GM19455 (cell line): ENCODE results near the gene TMEM236.

ENCODE experiments used
- ATAC-seq: cut with Tn5 transposase; IDR thresholded peaks from one replicate; pipeline ENCODE4 v1.9.1; 2021; ENCODE audit not compliant: unreplicated experiment

Gene TMEM236

GRCh38 chr10:17740668-17741067, 11.3 kb upstream of the TMEM236 start:
- ATAC-seq: no peak

DNA sequence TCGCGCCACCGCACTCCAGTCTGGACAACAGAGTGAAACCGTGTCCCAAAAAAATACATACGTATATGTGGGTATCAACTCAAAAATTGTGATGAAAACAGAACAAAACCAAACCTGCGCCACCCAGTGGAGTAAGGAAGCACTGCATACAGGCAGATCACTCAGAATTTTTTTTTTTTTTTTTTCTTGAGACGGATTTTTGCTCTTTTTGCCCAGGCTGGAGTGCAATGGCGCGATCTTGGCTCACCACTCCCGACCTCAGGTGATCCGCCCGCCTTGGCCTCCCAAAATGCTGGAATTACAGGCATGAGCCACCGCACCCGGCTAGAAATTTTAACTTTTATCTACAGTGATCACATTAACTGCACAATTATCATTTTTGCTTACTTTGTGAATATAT, 9.1 kb upstream of the TMEM236 start:
- no peak for ATAC-seq

- ATAC-seq: no peak
These were observed 8.6 kb upstream of the TMEM236 start for GRCh38 chr10:17743437-17743836.

DNA sequence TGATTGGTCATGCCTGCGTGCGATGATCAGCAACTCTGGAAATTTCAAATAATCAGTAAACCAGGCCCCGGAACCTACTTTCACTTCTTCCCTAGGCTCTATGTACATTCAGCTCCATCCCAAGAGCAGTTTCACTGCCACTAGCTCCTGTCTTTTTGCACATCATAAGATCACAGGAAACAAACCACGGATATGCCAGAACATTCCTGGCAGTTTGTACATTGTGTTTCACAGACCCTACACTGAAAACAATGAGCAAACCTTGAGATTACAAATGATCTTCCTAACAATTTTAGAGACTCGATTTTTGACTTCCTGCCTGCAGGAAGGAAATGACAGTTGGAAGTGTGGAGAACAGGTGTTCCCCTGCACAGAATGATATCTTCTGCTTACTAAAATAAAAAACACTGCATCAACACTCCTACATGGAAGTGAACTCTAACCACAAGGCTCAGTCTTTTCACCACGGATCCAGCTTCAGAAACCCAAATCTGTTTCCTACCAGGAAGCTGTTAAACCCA, 7.6 kb upstream of the TMEM236 start:
- no peak for ATAC-seq

DNA sequence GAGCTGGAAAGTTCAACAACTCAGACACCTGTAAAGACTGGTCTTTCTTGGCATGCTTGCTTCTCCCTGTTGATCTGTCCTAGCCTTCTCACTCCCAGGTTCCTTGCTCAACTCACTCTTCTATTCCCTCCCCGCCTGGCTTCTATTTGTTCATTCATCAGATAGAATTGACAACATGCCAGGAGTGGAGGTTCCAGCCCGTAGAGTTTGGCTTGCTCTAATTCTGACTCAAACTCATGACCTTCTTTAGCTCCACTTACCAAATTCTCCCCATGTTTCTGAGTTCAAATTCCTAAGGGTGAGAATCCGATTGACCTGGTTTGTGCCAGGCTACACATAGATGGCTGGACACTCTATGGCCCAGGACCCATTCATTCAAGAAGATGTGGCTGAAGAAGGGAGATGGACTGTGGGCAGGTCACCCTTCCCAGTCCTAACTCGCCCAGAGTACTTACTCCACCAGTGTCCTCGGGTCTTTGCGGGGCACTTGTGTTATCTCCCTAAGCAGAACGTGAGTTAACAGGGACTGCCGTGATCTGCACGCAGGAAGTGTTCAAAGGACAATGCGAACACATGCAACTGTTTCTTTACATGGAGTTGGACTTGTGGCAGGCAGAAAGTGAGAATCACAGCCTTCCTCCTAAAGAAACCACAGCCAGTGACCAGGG, 4.0 kb upstream of the TMEM236 start:
- ATAC-seq: no peak

GRCh38 chr10:17749890-17750289, 2.1 kb upstream of the TMEM236 start:
- no peak for ATAC-seq

DNA sequence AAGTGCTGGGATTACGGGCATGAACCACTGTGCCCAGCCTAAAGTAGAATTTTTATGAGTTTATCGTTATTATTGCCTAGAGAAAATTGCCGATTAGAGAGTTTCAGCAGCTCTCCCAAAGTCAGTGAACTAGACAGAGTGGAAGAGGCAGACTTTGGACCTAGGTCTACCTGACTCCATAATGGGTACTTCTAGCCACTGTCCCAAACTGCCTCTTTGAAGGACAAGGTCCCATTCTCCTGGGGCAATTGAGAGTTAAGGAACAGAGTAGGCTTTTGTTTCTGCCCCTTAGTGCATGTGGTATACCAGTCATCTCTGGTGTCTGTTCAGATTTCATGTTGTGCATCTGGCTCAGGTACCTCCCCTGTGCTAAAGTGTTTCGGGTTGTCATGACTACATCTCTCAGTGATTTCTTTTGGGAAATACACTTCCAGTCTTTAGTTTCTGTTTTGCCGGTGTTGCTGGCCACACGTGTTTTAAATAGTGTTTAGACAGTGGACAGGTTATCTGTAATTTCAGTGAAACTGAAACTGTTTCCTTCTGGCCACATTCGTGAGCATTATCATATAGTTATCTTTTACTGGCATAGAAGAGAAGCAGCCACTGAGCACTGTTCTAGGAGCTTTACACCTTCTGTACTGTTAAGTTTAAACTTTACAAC, 4.7 kb downstream of the TMEM236 start:
- peak; percentile 83 for ATAC-seq

GRCh38 chr10:17758200-17758599, 6.2 kb downstream of the TMEM236 start:
- no peak for ATAC-seq

- no peak for ATAC-seq
These were observed 6.9 kb downstream of the TMEM236 start for GRCh38 chr10:17758896-17759295.

GRCh38 chr10:17764142-17764541, 12.1 kb downstream of the TMEM236 start:
- no peak for ATAC-seq

- no peak for ATAC-seq
These were observed 13.6 kb downstream of the TMEM236 start for GRCh38 chr10:17765602-17766001.

DNA sequence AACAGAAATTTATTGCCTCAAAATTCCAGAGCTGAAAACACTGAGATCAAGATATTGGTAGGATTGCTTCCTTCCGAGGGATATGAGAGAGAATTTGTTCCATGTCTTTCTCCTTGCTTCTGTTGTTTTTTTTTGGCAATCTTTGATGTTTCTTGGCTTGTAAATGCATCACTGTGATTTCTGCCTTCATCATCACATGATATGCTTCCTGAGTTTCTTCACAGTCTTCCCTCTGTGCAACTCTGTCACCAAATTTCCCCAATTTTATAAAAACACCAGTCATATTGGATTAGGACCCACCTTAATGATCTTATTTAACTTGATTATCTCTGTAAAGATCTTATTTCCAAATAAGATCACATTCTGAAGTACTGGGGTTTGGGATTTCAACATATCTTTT, 14.7 kb downstream of the TMEM236 start:
- ATAC-seq: no peak

- no peak for ATAC-seq
These were observed 16.5 kb downstream of the TMEM236 start for GRCh38 chr10:17768496-17768895.

DNA sequence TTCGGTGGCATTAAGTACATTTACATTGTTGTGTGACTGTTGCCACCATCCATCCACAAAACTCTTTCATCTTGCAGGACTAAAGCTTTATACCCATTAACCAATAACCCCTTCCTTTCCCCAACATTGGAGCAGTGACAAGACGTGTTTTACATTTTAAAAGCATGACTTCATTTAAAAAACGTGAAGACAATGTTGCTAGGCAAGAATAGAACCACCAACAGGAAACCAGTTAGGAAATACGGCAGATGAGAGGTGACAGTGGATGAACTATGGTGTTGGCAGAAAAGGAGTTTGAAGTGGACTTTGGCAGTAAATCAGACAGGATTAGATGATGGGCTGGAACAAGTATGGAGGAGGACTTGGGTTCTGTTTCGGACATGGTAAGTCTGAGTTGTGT, 17.0 kb downstream of the TMEM236 start:
- ATAC-seq: no peak

DNA sequence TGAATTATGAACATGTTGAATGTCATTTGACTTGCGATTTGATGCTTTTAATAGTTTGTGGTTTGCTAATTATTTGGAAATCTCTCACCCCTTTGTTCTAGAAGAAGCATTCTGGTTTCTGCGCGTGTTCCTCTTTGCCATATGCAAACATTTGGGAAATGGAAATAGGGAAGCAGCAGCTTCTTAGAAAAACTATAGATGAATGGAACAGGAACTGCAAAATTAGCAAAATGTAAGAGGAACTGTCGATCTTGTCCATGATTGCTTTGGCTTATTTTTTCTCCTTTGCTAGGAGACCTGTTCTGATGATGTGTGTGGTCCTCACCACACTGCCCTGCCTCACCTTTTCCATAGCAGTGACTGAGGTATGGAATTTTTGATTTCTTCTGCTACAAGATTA, 19.0 kb downstream of the TMEM236 start:
- no peak for ATAC-seq

DNA sequence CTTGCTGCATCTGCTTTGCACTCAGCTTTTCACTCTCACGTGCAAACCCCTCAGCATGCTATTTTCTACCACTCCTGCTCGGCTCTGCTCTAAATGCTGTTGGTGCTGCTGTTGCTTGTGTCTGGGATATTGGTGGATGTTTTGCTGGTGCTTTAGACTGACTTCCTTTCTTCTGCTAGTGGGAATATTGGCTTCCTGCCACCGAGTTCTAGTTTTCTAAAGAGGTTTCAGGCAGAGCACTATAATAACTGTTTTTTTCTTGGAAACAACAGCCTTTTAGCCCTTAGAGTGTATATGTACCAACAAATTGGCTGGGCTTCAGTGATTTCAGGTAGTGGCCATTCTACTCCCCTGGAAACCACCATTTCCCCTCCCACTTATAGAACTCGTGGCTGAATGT, 27.8 kb downstream of the TMEM236 start:
- ATAC-seq: no peak

DNA sequence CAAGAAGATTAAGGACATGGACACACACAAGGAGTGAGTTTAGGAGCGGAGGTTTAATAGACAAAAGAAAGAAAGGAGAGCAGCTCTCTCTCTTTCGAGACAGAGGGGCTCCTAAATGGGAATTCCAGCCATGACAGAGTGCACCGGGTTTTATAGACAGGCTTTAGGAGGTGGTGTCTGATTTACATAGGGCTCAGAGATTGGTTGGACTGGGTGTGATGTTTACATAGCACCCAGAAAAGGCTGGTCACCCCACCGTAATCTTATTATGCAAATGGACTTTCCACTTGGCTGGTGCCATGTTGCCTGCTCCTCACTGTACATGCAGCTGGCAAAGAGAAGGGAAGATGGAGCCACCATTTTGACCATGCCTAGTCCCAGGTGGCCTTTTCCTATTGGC, 28.7 kb downstream of the TMEM236 start:
- ATAC-seq: no peak

DNA sequence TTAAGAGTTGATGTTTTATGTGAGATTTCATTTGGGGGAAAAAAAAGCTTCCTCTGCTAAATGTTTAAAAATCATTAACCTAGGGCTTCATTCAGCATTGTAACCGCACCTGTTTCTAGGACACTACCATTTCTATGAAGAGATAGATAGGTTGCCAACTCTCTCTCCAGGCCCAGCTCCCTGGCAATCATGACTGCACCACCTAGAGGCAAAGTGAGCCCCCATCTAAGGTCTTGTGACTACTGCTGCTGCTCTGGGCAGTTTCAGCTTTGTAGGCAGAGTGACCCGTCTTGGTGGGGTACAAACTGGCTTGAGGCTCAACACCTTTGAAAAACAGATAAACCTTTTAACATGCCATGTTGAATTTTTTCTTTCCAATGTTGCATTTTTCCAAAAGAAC, 29.9 kb downstream of the TMEM236 start:
- no peak for ATAC-seq

DNA sequence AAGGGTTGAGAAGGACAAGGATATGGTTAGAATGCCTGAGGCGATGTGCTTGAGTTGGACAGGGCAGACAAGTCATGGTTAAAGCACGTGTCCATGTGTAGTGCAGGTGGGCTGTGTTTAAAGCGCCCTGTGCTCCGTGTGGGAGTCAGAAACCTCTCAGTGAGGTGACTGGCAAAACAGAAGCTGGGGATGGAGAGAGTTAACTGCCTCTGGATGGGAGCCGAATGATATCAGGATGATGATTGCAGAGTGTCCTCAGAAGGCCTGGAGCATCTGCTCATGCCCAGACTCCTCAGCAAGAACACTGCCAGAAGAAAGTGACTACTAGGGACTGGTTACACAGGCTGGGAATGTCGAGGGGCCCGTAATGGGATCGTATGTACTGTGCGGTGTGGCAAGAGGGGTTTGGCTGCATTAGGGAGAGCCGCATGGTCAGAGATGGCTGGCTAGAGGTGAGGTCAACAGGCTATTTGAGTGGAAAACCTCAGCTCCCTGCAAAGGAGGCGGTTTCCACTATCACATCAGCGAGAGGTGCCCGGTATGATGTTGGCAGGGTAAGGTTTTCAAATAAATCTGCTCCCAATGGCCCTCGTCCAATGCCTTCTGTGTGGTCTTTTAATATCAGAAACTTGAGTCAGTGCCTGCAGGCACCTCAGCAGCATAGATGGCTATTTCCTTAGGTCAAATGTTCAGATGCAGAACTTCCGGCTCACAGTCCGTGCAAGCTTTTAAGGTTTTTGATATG, 31.1 kb downstream of the TMEM236 start:
- no peak for ATAC-seq

GRCh38 chr10:17783751-17784150, 31.8 kb downstream of the TMEM236 start:
- no peak for ATAC-seq

- ATAC-seq: no peak
These were observed 32.7 kb downstream of the TMEM236 start for GRCh38 chr10:17784688-17785087.
